NAMALWA (cell line): ENCODE data around the gene CST6.

Source experiments
- DNase-seq: peaks from one replicate; pipeline ENCODE4 v3.0.0-alpha.2; 2015; ENCODE audit warnings: low spot score

CST6 gene

GRCh38 chr11:66011785-66012303 lies at the start of gene CST6:
TSS of gene CST6 (plus strand) at chr11:66012008. CDS start at chr11:66012045, 37 bp downstream.
- DNase-seq, result no peak

GRCh38 chr11:65962141-65962564 lies 49.7 kb upstream of the CST6 start:
- no peak for DNase-seq

- DNase-seq, result no peak
Measured at GRCh38 chr11:65964906-65965305, 46.9 kb upstream of the CST6 start.

DNA sequence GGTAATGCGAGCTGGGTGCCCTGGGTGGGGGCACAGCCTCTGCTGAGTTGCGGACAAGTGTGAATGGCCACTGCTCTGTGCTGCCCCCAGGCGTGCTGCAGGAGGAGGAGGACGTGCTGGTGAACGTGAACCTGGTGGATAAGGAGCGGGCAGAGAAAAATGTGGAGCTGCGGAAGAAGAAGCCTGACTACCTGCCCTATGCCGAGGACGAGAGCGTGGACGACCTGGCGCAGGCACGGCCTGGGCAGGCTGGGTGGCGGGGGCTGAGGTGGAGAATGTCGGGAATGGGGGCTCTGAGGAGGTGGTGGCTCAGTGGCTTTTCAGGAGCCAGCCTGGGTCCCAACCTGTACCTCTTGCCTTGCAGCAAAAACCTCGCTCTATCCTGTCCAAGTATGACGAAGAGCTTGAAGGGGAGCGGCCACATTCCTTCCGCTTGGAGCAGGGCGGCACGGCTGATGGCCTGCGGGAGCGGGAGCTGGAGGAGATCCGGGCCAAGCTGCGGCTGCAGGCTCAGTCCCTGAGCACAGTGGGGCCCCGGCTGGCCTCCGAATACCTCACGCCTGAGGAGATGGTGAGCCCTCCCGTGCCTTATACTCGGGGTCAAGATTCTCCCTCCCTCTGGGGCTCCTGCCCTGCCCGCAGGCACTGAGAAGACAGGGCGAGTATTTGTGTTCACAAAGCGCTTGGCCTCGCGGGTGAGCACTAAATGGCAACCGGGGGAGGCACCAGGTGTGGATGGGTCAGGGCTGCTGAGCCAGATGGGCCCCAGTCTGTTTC lies 45.6 kb upstream of the CST6 start:
- DNase-seq, result no peak

- DNase-seq, result no peak
Measured at GRCh38 chr11:65967329-65967934, 44.4 kb upstream of the CST6 start.

DNA sequence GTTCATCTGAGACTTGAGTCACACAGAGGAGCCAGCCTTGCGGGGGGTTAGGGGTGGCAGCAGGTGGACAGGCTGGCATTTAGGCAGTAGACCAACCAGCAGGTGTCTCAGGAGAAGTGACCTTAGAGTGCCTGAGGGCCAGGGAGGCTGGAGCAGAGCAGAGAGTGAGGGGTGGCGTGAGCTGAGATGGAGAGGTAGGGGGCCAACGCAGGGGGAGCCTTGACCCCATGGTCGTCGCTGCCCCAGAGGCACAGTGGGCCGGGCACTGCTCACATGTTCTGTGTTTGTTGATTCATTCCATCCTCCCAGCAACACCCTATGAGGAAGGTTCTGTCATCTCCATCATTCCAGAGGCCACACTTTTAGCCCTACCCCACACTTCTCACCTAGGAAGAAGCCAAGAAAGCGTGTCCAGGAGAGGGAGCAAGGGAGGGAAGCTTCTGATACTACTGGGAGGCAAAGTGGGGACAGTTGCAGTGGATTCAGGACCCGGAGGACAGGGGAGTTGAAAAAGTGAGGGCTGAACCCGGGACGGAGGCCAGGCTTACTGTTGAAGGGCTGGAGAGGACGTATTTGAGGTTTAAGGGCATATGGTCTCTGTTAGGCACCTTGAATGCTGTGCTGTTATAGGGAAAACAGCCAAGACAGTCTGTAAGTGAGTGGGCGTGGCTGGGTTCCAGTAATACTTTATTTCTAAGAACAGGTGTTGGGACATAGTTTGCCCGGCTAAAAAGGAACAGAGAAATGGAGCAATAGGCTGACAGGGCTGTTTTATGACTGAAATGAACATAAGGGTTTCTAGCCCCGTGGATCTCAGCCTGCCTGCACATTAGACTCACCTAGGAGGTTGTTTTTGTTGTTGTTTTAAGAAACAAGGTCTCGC lies 43.0 kb upstream of the CST6 start:
- no peak for DNase-seq

GRCh38 chr11:65972116-65972515 lies 39.7 kb upstream of the CST6 start:
- DNase-seq, result no peak

- DNase-seq, result no peak
Measured at GRCh38 chr11:65973439-65974110, 38.2 kb upstream of the CST6 start.

GRCh38 chr11:65975771-65976170 lies 36.0 kb upstream of the CST6 start:
- DNase-seq, result no peak

GRCh38 chr11:65976216-65977176 lies 35.3 kb upstream of the CST6 start:
- DNase-seq, result no peak

- DNase-seq, result no peak
Measured at GRCh38 chr11:65977621-65978390, 34.0 kb upstream of the CST6 start.

- DNase-seq, result no peak
Measured at GRCh38 chr11:65978391-65979238, 33.2 kb upstream of the CST6 start.

DNA sequence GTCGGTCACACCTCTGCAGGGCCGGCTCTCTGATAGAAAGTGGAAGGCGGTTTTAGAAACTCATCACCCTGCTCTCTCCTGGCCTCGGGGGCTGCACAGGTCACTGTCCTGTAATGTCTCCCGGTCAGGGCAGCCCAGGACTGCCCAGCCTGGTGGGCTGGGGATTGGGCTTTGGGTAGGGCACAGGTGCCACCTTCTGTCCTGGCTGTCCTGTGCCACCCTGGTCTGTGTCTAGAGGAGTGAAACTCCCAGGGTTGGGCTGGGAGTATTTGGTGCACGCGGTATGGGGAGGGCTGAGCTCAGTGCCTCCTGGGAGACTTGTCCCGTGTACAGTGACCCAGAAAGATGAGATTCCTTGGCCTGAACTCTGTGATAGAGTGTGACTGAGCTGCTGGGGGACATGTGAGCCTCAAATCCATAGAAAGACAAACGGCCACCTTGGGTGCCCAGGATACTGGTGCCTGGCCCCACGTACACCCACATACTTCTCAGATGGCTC lies 32.5 kb upstream of the CST6 start:
- no peak for DNase-seq

- no peak for DNase-seq
Measured at GRCh38 chr11:65981101-65981740, 30.6 kb upstream of the CST6 start.

- no peak for DNase-seq
Measured at GRCh38 chr11:65981972-65982823, 29.6 kb upstream of the CST6 start.

DNA sequence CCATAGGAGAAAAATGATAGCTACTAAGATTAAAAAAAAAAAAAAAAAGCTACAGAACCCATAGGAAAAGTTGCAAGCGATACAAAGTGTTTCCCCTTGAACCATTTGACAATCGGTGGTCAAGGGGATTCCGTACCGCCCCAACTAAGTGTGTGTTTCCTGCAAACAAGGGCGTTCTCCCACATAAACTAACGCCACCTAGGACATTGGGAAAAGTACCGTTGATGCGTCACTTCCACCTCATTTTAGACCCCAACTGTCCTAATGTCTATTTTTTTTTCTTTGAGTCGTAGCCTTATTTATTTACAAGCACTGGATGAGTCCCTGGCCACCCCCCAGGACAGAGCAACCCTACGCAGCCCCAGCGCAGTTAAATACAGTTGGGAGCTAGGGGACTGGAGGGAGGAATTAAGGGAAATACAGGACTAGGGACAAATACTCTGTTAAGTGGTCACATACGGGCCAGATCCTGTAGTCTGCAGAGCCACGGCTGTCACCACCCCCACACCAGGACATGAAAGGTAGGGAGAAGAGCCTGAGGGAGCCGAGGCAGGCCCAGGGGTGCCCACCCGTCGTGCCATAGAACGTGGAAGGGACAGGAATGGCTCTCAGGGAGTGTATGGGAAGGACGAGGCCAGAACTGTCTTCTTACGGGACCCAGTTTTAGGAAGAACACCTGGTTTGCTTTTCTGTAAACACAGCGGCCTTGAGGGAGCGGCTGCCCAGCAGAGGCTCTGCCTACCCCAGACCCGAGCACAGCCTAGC lies 28.8 kb upstream of the CST6 start:
- no peak for DNase-seq

DNA sequence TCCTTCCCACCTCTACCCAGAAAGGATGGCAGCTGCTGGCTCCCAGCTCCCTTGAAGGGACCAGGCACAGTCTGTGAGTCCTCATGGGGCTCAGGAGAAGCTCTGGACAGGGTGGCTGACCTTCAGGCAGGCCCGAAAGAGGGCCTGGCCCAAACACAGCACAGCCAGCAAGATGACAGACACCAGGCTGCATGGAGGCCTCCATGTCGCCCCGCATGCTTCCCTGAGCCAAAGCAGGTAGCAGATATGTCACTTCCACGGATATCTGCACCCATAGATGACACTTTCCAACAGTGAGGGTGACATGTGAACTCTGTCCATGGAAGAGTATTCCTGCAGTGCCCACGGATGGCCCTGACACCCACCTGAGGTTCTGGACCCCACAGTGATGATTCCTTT lies 28.2 kb upstream of the CST6 start:
- DNase-seq, result no peak
